Stimulated activated CD8-positive, alpha-beta memory T cell treated with anti-CD3 and anti-CD28 coated beads, Interleukin-4, amount 100 ng/mL, for 48 hours (primary cell): ENCODE results near the gene DGKB.
"Not testable (repeated sequence)": the region's sequence is repeated elsewhere in the genome, so short reads cannot be mapped to it uniquely, and the experiment has no call there.

Experiments
- DNase-seq: peaks from one replicate; pipeline ENCODE4 v3.0.0-alpha.2; 2020

The DGKB gene

DNA sequence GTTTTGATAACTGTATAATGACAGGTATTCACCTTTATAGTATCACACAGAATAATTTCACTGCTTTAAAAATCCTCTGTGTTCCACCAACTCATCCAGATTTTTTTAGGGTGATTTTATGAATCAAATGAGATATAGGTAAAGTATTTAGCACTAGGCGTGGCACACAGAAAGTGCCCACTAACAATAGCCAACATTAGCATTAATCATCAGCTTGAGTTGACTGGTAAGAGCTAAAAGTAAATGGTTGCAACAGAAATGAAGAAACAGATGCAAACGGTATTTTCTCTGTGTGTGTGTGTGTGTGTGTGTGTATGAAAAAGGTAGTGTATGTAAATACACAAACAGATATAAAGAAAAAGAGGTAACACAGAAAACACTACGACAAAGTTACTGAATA lies 534.3 kb downstream of the DGKB start:
- DNase-seq: no peak

DNA sequence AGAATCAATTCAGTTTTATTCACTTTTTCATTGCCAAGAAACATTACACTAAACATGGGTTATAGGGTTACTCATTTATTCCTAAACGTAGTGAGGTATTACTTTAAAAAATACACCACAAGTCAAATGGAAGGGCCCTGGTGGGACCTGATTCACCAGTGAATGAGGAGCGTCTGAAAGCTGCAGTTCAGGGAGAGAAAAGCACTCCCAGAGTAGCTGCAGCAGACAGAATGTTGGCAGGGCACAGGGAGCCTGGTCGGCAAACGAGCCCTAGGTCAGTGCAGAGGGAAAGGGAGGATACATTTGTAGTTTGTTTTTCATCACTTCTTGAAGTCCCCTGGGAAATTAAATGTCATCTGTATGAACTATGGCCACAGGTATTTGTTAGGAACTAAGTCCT lies 551.4 kb downstream of the DGKB start:
- DNase-seq: no peak

DNA sequence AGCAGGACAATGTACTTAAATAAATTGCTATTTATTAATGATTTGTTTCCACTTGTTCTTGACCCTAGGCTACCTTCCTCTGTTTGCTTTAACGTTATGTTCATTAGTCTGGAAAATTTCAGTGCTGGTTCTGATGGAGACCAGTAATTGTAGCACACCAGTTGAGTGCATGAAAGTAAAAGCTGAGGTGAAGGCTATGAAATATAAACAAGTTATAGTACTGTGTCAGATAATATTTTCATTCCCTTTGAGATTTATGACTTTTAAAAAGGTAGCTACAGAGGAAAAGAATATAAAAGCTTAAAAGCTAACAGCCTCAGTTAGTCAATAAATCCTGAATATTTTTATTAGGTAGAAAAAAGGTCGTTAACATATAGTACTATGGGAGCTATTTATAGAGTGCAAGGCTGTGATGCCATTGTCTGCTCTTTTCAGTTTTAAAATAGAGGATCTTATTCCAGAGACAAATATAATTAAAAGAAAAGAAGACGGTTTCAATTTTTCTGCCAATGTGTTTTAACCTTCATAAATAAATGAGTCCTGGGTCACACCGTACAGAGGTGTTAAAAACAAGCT lies 561.3 kb downstream of the DGKB start:
- DNase-seq: no peak

DNA sequence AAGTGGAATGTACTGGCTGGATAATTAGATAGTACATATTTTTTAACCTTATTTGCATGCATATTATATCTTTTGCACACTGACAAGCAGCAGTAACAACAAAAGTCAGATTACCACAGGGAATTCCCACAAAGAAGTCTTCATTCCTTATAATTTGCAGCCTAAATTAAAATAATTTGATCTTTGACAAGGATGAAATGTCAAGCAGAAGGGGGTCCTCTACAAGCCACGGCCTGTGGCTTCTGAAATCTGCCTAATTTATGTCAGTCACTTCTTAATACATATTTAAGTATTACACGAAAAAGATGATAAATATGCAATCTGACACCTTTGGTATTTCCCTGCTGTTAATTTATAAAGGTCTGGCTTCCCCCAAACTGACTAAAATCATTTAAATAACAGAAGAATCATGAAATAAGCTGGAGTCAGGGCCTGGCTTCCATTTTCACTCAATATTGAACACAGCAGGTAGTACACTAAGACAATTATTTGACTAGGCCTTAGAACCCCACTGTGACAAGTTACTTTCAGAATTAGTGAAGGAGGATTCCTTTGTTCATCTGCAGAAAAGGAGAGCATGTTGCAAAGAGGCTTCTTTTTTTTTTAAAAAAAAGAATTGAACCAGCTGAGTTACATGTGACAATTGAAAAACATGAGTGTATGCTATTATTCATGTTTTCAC lies 562.0 kb downstream of the DGKB start:
- DNase-seq: no peak

DNA sequence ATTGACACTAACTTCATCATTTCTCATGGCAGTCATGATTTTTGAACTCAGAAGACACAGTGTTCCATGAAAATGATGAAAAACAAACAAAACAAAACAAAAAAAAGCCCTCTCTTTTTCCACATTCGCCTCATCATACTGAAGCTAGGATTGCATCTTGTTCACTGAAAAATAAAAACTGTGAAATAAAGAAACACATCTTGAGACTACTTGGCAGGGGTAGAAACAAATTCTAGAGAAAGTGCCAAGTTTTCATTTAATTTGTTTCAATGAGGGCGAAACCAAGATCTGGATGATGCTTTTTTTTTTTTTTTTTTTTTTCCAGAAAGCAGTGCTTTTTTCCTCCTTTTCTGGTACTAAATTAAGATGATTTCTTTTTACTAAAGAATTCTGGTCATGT lies 562.7 kb downstream of the DGKB start:
- no peak for DNase-seq

DNA sequence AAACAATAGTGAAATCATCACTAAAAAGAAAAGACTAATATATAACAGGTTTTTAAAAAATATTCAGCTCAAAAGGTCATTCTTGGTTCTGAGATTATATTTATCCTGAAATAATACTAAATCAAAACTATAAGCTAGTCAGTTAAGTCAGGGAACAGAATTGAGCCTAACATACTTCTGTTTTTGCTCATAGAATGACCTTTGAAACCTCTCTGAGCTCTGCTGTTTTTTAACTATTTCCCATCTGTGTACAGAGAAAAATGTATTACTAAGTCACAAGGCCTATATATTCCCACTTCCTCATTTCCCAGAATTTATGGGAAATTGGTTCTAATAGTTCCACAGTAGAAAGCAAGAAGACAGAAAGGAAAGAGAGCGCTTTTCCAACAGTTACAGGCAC lies 566.3 kb downstream of the DGKB start:
- no peak for DNase-seq

DNA sequence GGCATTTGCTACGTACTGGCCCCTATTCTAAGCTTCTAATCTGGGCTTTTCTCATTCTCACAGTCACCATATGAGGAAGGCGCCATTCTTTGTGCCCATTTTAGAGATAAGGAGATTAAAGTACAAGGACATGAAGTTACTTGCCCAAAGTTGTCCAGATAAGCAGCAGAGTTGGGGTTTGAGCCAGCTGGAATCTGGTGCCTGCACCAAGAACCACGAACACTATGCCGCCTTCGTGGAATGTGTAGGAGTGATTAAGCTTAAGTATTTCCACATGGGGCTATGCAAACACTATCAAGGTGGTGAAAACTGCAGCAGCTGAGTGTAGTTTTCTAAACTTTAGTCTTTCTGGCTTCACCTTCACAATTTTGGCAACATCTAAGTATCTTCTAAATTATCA lies 570.4 kb downstream of the DGKB start:
- DNase-seq: no peak

DNA sequence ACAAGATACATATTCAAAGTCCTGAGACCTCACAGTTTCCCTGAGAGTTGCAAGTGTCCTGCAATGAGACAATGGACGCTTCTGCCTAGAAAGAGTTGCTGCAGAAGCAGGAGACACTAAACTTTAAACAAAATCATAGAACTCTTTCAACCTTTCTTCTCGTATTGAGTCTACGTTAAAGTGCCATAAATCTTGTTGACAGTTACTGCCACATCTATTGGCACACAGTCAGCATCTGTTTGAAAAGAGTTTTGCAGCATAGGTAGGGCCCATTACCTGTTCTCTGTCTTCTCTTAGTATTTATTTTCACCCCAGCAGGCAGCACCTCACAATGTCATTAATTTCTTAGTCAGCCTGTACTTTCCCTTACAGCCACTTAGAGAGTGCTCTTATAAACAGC lies 577.8 kb downstream of the DGKB start:
- no peak for DNase-seq

DNA sequence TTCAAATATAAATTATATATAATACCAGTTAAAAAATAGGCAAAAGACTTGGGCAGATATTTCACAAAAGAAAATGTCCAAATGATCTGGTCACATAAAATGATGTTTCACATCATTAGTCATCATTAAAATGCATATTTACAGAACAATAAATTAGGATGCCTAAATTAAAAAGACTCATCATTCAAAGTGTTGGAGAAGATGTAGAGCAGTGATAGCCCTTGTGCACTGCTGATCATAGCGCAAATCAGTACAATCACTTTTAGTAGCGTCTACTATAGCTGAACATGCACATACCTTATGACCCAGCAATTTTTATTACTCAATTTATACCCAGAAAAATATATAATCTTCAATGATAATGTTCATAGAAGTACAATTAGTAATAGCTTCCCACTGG lies 579.8 kb downstream of the DGKB start:
- DNase-seq: no peak

DNA sequence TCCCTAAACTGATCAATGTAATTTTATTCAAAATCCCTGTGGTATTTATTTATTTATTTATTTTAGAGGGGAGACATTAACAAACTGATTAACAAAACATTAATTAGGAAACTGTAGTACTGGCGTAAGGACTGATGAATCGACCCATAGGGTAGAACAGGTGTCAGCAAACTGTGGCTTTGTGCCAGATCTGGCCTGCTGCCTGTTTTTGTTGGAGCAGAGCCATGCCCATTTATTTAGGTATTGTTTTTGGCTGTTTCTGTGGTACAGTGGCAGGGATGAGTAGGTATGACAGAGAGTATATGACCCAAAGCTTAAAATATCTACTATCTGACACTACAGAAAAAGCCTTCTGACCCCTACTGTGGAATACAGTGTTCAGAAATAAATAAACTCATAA lies 580.6 kb downstream of the DGKB start:
- no peak for DNase-seq

DNA sequence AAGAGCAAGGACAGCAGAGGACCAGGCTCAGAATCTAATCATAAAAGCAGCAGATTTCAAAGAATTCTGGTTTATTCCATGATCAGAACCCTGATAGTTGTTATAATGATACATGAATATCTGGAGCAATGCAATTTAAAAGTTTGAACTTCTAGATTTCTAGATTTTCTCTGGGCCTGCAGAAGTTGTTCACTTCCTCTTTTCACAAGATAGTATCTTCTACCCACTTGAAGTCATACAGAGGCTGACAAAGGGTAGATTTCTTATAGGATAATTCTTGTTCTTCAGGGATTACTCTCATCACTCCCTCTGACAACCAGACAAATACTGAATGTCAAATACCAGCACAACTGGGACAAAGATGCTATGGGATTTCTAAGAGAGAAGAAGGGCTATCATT lies 593.1 kb downstream of the DGKB start:
- no peak for DNase-seq

DNA sequence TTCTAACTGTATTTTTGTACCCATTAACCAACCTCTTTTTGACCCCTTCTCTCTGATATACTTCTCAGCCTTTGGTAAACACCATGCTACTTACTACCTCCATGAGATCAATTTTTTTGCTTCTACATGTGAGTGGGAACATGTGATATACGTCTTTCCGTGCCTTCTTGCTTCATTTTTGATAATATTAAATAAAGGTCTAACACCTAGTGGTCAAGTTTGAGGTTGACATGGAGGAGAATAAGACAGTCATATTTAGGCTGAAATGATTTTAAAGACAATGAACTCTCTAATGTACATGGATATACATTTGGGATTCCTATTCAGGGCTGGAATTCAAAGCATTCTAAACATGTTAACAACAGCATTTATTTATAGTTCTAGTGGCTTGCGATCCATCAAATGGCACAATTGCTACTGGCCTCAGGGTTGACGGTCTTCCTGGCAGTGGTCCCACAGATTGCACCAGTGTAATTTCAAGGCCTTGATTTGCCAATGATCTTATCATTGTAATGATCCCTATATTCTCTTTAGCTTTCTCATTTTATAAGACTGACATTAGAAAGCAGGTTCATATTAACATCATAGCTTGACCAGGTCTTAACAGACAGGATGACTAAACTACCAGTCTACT lies 597.2 kb downstream of the DGKB start:
- no peak for DNase-seq

DNA sequence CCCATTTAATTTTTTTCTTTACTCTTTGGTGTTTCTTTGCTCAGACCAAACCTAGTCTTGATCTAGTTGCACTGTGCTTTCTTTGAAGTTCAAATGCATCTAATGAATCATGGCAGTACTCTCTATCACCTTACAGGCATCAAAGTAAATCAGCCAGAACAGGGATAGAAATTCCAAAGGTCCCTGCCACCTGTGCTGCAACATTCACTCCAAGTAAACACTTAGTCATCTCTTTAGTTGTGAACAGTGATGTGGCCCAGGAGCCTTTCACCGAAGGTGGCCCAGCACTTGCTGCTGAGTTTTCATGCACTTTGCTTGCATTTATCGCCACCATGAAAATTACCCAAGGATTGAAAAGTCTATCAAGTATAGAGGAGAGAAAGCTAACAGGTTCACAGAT lies 599.0 kb downstream of the DGKB start:
- DNase-seq: no peak

DNA sequence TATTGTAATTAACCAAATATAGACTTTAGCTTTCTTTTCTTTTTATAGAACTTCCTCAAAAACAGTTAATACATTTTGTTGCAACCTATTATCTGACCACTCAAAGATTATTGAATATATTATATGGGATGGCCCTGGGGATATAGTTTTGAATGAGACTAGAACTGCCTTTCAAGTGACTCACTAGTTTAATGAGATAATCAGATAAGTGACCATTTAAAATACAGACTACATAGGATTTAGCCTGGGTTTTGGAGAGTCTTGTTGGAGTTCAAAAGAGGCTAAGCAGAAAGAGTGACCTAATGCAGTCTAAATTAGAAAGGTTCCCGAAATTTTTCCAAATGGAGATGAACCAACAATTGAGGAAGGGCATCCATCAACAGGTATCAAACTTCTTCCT lies 607.9 kb downstream of the DGKB start:
- DNase-seq: no peak

DNA sequence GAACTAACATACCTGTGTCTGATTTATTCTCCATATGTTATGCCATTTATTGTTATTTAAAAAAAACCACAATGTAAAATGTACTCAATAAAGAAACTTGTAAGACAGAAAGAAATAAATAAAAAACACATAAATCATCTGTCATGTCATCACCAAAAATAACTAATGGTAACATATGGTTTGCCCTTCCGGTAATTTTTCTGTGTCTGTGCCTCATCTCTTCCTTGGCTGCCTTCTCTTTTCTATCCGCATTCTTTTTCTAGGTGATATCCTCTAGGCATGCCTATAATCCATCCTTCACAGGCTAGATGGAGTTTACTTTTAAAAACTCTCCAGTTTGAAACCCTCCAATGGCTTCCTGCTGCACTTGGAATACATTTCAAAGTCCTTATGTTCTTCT lies 609.1 kb downstream of the DGKB start:
- DNase-seq: no peak

DNA sequence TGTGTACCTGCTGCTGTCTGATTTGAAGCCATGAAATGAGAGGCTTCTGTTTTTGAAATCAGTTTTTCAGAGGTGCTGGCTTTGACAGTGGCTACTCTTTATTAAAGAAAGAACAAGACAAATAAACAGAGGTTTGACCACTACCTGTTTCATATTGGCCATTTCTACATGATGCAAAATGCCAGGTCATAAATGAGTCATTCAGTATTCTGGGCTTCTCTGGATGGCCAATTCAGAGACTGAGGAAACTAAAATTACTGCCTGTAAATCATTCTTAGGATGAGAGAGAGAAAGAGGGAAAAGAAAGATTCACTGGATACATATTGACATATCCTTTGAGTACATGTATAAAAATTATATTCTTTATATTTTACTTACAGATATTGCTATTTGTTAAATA lies 609.8 kb downstream of the DGKB start:
- no peak for DNase-seq

DNA sequence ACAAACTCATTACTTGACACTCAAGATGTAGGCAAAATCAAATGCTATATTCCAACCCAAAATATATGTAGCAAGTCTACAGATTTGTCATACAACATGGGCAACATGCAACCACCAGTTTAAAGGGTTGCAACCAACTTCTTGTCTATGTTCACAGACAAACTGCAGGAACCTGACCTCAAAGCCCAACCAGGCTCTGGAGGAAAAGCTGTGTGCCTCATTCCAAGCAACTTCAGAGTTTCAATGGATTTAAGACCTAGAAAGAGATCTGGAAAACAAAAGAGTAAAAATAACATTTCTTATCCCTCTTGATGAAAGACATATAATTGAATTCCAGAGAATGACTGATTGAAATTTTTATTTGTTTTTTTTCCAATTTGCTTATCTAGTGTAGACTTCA lies 612.6 kb downstream of the DGKB start:
- DNase-seq: no peak

DNA sequence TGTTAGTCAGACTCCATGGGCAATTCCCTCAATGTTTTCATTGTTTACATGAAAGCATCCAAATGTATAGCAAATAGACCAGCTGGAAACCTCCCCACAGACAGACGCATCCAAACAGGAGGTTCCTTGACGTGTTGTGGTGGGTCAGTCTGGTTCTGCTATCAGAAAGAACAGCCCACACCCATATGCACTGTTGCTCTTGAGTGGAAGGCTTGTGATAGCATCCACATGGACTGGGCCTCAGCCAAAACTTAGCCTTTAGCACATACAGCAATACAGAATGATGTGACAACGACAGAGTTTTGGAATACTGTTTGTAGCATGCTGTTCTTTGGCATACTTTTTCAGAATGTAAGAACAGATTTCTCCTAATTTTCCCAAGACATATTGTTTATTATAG lies 613.9 kb downstream of the DGKB start:
- DNase-seq: no peak

DNA sequence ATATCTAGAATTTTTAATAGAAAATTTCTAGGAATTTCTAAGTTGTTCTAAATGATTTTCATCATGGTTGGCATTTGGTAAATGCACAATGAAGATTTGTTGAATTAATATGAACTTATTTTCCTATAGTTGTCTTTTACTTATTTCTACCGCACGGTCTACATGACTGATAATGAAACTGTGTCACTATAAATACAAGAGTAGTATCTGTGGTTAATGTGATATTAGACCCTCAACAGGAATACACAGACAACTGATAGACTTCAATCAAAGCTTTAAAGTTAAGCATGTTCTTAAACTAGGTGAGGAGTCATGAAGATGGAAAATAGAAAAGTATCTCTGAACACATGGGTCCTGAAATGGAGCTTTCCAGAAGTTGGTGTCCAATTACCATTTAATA lies 615.2 kb downstream of the DGKB start:
- DNase-seq: no peak

DNA sequence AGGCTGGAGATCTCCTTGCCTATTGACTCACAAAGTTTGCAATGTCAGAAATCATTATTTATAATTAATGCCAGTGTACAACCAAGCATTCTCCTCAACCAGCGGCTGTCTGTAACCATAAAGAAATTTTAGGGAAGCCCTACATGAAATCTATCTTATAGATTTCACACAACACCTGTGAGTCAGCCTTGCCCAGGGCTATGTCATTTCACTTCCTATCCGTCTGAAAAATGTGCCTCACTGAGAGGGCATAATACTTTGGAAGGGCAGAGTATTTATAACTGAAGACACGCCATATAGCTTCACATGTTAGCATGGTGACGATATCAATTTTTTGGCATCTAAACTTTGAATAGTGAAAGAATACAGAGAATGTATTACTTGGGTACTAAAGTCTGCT lies 616.5 kb downstream of the DGKB start:
- DNase-seq: no peak

DNA sequence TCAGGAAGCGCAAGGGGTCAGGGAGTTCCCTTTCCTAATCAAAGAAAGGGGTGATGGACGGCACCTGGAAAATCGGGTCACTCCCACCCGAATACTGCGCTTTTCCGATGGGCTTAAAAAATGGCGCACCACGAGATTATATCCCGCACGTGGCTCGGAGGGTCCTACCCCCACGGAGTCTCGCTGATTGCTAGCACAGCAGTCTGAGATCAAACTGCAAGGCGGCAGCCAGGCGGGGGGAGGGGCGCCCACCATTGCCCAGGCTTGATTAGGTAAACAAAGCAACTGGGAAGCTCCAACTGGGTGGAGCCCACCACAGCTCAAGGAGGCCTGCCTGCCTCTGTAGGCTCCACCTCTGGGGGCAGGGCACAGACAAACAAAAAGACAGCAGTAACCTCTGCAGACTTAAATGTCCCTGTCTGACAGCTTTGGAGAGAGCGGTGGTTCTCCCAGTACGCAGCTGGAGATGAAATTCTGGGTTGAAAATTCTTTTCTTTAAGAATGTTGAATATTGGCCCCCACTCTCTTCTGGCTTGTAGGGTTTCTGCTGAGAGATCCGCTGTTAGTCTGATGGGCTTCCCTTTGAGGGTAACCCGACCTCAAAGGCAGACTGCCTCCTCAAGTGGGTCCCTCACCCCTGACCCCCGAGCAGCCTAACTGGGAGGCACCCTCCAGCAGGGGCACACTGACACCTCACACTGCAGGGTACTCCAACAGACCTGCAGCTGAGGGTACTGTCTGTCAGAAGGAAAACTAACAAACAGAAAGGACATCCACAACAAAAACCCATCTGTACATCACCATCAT lies 623.3 kb downstream of the DGKB start:
- not testable (repeated sequence) for DNase-seq

DNA sequence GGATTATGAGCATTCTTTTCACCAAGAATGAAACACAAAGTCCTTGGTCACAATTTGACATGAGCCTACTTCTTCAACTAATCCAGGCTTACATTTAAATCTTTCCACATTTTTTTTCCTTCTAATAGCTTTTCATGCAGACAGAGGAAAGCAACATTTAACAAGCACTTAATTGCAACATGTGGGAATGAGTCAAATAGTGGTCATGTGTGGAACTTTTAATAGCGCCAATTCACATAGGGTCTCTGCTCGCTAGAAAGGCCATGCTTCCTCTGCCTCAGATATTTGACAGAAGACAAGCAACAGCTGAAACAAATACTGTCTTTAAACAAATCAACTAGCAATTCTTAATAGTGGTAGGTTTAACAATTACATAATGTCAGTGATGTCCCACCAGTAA lies 627.2 kb downstream of the DGKB start:
- no peak for DNase-seq

DNA sequence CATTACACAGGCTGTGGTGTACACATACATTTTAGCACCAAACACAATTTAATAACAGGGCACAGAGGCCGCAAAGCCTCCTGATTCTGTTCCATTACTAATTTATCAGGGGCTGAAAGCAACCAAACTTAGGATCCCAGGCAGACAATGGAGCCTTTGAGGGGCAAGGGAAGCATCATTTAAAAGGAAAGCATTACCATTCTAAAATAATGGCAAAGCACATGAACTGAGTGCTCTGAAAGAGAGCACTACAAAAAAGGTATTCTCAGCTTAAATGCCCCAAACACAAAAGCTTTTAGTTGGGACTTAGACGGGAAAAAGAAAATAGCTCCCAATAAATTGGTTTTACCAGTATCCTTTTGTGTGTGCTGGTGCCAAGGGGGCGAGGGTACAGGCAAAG lies 631.1 kb downstream of the DGKB start:
- no peak for DNase-seq

DNA sequence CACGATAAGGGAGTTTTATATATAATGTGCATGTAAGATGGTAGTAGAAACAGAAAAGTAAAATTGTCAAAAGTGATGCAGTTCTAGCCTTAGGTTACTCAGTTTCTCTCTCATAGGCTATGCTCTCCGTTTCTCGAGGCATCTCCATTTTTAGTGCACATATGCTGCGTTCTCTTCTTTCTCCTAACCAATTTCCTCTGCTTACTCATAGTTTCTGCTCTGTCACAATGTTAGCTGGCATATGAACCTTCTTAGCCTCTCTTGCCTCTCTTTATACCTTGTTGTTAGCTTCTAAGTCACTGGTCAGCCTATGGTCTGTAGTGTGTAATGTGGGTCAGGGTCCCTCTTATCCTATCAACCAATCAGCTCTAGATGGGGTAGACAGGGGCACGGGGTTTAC lies 632.5 kb downstream of the DGKB start:
- DNase-seq: no peak
